OCI-LY1 (cell line): ENCODE measurements around the gene CMIP.

ENCODE experiments used
- H2AFZ ChIP-seq: fragments of 200-600 bp; sonication (generic), shearing (Covaris generic); 2 replicates; pipeline ENCODE4 v1.6.0; 2014; ENCODE audit warnings: antibody characterized with exemption, mild to moderate bottlenecking, low read length
- H3F3A ChIP-seq: fragments of 200-600 bp; sonication (generic), shearing (Covaris generic); 2 replicates; pipeline ENCODE4 v1.6.0; 2014; ENCODE audit warnings: mild to moderate bottlenecking, antibody characterized with exemption, low read length, moderate library complexity; ENCODE audit not compliant: insufficient read depth
- H3K27ac ChIP-seq: fragments of 200-600 bp; sonication (generic); 2 replicates; pipeline ENCODE4 v1.5.1; 2014; ENCODE audit warnings: low read length, mixed run types, mild to moderate bottlenecking, low read depth; ENCODE audit not compliant: poor library complexity, severe bottlenecking
- H3K27me3 ChIP-seq: fragments of 200-600 bp; sonication (generic); 2 replicates; pipeline ENCODE4 v1.6.0; 2014; ENCODE audit warnings: antibody characterized with exemption, mild to moderate bottlenecking, low read length, moderate library complexity; ENCODE audit not compliant: insufficient read depth
- H3K36me3 ChIP-seq: fragments of 200-600 bp; sonication (generic); 2 replicates; pipeline ENCODE4 v1.6.1; 2014; ENCODE audit warnings: mild to moderate bottlenecking, antibody characterized with exemption, low read length, moderate library complexity, mixed read lengths; ENCODE audit not compliant: insufficient read depth
- H3K4me1 ChIP-seq: fragments of 200-600 bp; sonication (generic); 2 replicates; pipeline ENCODE4 v1.5.1; 2014; ENCODE audit warnings: mild to moderate bottlenecking, low read length, moderate library complexity; ENCODE audit not compliant: insufficient read depth, severe bottlenecking
- H3K4me2 ChIP-seq: fragments of 200-600 bp; sonication (generic), shearing (Covaris generic); 2 replicates; pipeline ENCODE4 v1.6.1; 2014; ENCODE audit warnings: low read length
- H3K4me3 ChIP-seq: fragments of 200-600 bp; sonication (generic); 2 replicates; pipeline ENCODE4 v1.5.1; 2014; ENCODE audit warnings: low read length, low read depth, mild to moderate bottlenecking, mixed read lengths; ENCODE audit not compliant: poor library complexity, severe bottlenecking
- H3K79me2 ChIP-seq: fragments of 200-600 bp; shearing (Covaris generic); 2 replicates; pipeline ENCODE4 v1.6.1; 2016; ENCODE audit warnings: mixed run types, low read length, mixed read lengths; ENCODE audit not compliant: insufficient read depth
- H3K9ac ChIP-seq: fragments of 200-600 bp; sonication (generic), shearing (Covaris generic); 2 replicates; pipeline ENCODE4 v1.6.1; 2014; ENCODE audit warnings: mild to moderate bottlenecking, low read length, mixed read lengths
- H3K9me2 ChIP-seq: fragments of 200-600 bp; sonication (generic), shearing (Covaris generic); 2 replicates; pipeline ENCODE4 v1.6.1; 2014; ENCODE audit warnings: low read depth, mild to moderate bottlenecking, low read length, mixed read lengths
- H3K9me3 ChIP-seq: fragments of 200-600 bp; shearing (Covaris generic); 2 replicates; pipeline ENCODE4 v1.6.1; 2014; ENCODE audit warnings: low read length, mixed read lengths
- H4K20me1 ChIP-seq: fragments of 200-600 bp; sonication (generic), shearing (Covaris generic); 2 replicates; pipeline ENCODE4 v1.6.0; 2016; ENCODE audit warnings: mild to moderate bottlenecking, low read length; ENCODE audit not compliant: insufficient read depth
- EZH2 ChIP-seq: fragments of 200-600 bp; sonication (generic), shearing (Covaris generic); IDR thresholded peaks from 2 replicates; pipeline ENCODE4 v1.8.0; 2017; ENCODE audit warnings: borderline replicate concordance, mixed run types, mild to moderate bottlenecking, antibody characterized with exemption, low read length, moderate library complexity, mixed read lengths
- TF ChIP-seq, protein P1 (sequence below): fragments of 200-600 bp; sonication (generic), shearing (Covaris generic); IDR thresholded peaks from 2 replicates; pipeline ENCODE4 v1.5.1; 2017; ENCODE audit warnings: mild to moderate bottlenecking, antibody characterized with exemption, low read length, moderate library complexity, mixed read lengths

CMIP gene

GRCh38 chr16:81530814-81531213, 86.2 kb downstream of the CMIP start:
- H3F3A ChIP-seq = no peaks in the 10 kb centered on the region
- peaks cover 27% of the 10 kb centered on the region for H3K79me2 ChIP-seq
- H3K9ac ChIP-seq = no peak overlapping the region
- no peaks in the 10 kb centered on the region for H3K9me3 ChIP-seq
- no peaks in the 10 kb centered on the region for H4K20me1 ChIP-seq
- no peaks in the 10 kb centered on the region for H3K4me1 ChIP-seq
- no peak overlapping the region for H3K27ac ChIP-seq
- H3K4me3 ChIP-seq = no peak overlapping the region
- H2AFZ ChIP-seq = no peak overlapping the region
- peaks cover 8% of the 10 kb centered on the region; the same call in 1 of the 2 replicates for H3K36me3 ChIP-seq
- no peaks in the 10 kb centered on the region for H3K27me3 ChIP-seq
- no peak overlapping the region for H3K4me2 ChIP-seq
- no peaks in the 10 kb centered on the region for H3K9me2 ChIP-seq
- TF ChIP-seq EZH2 = no peak
- TF ChIP-seq, protein P1, sequence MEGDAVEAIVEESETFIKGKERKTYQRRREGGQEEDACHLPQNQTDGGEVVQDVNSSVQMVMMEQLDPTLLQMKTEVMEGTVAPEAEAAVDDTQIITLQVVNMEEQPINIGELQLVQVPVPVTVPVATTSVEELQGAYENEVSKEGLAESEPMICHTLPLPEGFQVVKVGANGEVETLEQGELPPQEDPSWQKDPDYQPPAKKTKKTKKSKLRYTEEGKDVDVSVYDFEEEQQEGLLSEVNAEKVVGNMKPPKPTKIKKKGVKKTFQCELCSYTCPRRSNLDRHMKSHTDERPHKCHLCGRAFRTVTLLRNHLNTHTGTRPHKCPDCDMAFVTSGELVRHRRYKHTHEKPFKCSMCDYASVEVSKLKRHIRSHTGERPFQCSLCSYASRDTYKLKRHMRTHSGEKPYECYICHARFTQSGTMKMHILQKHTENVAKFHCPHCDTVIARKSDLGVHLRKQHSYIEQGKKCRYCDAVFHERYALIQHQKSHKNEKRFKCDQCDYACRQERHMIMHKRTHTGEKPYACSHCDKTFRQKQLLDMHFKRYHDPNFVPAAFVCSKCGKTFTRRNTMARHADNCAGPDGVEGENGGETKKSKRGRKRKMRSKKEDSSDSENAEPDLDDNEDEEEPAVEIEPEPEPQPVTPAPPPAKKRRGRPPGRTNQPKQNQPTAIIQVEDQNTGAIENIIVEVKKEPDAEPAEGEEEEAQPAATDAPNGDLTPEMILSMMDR = no peak

- Histone ChIP-seq H2AFZ (no peak overlapping the region), H3K4me3 (no peak overlapping the region), H3K27me3 (no peaks in the 10 kb centered on the region), H3K36me3 (peaks cover 14% of the 10 kb centered on the region; the same call in 1 of the 2 replicates), H3K9me3 (no peaks in the 10 kb centered on the region), H4K20me1 (no peaks in the 10 kb centered on the region), H3K9me2 (no peaks in the 10 kb centered on the region), H3F3A (no peaks in the 10 kb centered on the region), H3K79me2 (peaks cover 27% of the 10 kb centered on the region), H3K9ac (no peak overlapping the region), H3K4me2 (no peak overlapping the region), H3K27ac (no peak overlapping the region), H3K4me1 (no peaks in the 10 kb centered on the region)
- no peak for TF ChIP-seq EZH2
- TF ChIP-seq, protein P1 = no peak
Measured at GRCh38 chr16:81531419-81531821, 86.8 kb downstream of the CMIP start.

- H3K4me3 ChIP-seq = no peak overlapping the region
- H3K79me2 ChIP-seq = peaks cover 16% of the 10 kb centered on the region; the same call in 1 of the 2 replicates
- H4K20me1 ChIP-seq = no peaks in the 10 kb centered on the region
- H3K9ac ChIP-seq = no peak overlapping the region
- no peak overlapping the region for H3K4me2 ChIP-seq
- no peaks in the 10 kb centered on the region for H3K9me3 ChIP-seq
- no peaks in the 10 kb centered on the region for H3K27me3 ChIP-seq
- H3K27ac ChIP-seq = no peak overlapping the region
- H3K9me2 ChIP-seq = no peaks in the 10 kb centered on the region
- H3K36me3 ChIP-seq = peaks cover 14% of the 10 kb centered on the region; the same call in 1 of the 2 replicates
- no peak for TF ChIP-seq EZH2
- TF ChIP-seq, protein P1 = no peak
- no peaks in the 10 kb centered on the region for H3F3A ChIP-seq
- no peak overlapping the region for H2AFZ ChIP-seq
- H3K4me1 ChIP-seq = no peaks in the 10 kb centered on the region
Measured at GRCh38 chr16:81532491-81533174, 88.0 kb downstream of the CMIP start.
